Activated T-helper 1 cell treated with anti-CD3 and anti-CD28 coated beads, Interleukin-12 subunit alpha, Interleukin-12 subunit beta, Interleukin-2, Interleukin-4 antibody, amounts not matched to agents 30 ng/mL and 10 ng/mL and 1 ng/mL, durations not matched to agents 14 hours and 24 hours and 36 hours (primary cell): ENCODE data around the gene RPLP2. TPM values are rescaled to one million over a fixed set of nuclear protein-coding genes. Genes with fewer than 3 reads are reported as not detected.

Source experiments
- DNase-seq: peaks from one replicate; pipeline ENCODE4 v3.0.0; 2021; ENCODE audit warnings: low spot score
- H3K27ac Mint-ChIP-seq: one replicate; pipeline ENCODE4 v1.8.0; 2021; ENCODE audit warnings: mild to moderate bottlenecking, mixed read lengths
- H3K27me3 Mint-ChIP-seq: one replicate; pipeline ENCODE4 v1.8.0; 2022; ENCODE audit warnings: mild to moderate bottlenecking, moderate library complexity, mixed read lengths; ENCODE audit not compliant: insufficient read depth
- H3K36me3 Mint-ChIP-seq: one replicate; pipeline ENCODE4 v1.8.0; 2021; ENCODE audit warnings: low read depth, mixed read lengths
- H3K4me1 Mint-ChIP-seq: one replicate; pipeline ENCODE4 v1.8.0; 2021; ENCODE audit warnings: low read depth, mixed read lengths
- H3K4me3 Mint-ChIP-seq: one replicate; pipeline ENCODE4 v1.8.0; 2021; ENCODE audit warnings: mild to moderate bottlenecking, moderate library complexity, mixed read lengths
- H3K9me3 Mint-ChIP-seq: one replicate; pipeline ENCODE4 v1.8.0; 2021; ENCODE audit warnings: mixed read lengths
- intact Hi-C: fragments of 100-400 bp; cut with micrococcal nuclease; formaldehyde crosslinking; loops from one replicate; pipeline ENCODE4 v1.15.1; 2024
- total RNA-seq: library from RNA; stranded (reverse); gene quantifications from 2 replicates; pipeline ENCODE4 v1.2.3, GENCODE V29; 2022

The RPLP2 gene
- total RNA-seq, 1 donor from 2014 or later = 2,072 TPM

DNA sequence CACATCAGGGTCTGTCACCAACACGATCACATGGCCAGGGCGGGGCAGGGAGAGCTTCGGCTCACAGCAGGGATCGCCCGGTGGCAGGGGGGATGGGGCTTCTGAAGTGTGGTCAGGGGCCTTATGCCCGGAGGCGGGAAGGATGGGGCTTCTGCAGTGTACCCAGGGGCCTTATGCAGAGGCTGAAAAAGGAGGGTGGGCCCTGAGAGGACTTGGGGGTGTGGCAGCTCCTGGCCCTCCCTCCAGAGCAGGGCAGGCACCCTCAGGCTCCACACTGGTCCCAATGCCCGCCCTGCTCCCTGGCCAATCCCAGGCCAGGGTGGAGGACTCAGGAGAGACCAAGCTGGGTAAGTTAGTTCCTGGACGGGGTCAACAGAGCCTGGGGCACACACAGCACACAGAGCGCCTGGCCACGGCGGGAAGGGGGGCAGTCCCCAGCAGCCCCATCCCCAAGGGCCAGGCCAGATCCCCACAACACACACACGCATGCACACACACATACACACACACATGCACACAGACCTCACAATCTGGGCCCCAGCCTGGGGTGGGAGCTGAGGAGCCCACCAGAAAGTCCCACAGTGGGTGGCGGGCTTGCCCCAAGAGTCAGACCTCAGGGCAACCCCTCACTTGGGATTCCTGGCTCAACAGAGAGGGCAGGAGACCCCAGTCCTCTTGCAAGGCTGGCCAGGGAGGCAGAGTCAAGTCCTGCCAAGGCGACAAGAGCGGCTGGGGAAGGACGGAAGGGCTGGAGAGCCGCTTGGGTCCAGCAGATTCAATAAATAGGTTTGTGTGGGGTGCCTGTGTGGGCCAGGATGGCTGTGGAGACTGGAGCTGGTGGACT, 18.8 kb upstream of the RPLP2 start:
- Mint-ChIP-seq H3K4me1 (no peaks in the 10 kb centered on the region), H3K27me3 (no peaks in the 10 kb centered on the region), H3K4me3 (no peak overlapping the region), H3K27ac (no peak overlapping the region), H3K36me3 (peaks cover 4% of the 10 kb centered on the region), H3K9me3 (no peaks in the 10 kb centered on the region)
- intact Hi-C loops = no loop called here
- DNase-seq = no peak

GRCh38 chr11:791658-792534, 17.9 kb upstream of the RPLP2 start:
- H3K4me1 Mint-ChIP-seq = peaks cover 4% of the 10 kb centered on the region
- DNase-seq = no peak
- intact Hi-C loops = no loop called here
- H3K27ac Mint-ChIP-seq = no peak overlapping the region
- no peaks in the 10 kb centered on the region for H3K9me3 Mint-ChIP-seq
- H3K4me3 Mint-ChIP-seq = no peak overlapping the region
- H3K27me3 Mint-ChIP-seq = no peaks in the 10 kb centered on the region
- H3K36me3 Mint-ChIP-seq = peaks cover 6% of the 10 kb centered on the region

- no peak for DNase-seq
- Mint-ChIP-seq H3K36me3 (peaks cover 6% of the 10 kb centered on the region), H3K27ac (no peak overlapping the region), H3K4me1 (peaks cover 4% of the 10 kb centered on the region), H3K27me3 (no peaks in the 10 kb centered on the region), H3K9me3 (no peaks in the 10 kb centered on the region), H3K4me3 (no peak overlapping the region)
- intact Hi-C loops = no loop called here
These were observed 17.3 kb upstream of the RPLP2 start for GRCh38 chr11:792535-792821.

DNA sequence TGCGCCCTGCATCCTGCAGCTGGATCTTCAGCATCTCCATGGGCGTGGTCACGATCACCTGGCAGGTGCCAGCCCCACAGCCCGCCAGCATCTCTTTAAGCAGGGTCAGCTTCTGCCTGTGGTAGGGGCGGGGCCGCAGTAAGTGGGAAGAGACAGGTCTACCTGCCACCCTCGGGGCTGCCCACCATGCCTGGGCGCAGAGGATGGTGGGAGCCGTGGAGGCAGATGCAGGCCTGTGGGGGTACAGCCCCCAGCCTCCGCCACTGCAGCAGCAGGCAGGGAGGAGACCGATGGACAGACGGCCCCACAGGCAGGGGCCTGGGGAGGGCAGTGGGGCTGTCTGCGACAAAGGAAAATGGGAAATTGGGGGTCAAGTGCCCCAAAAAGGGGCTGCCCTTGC, 16.9 kb upstream of the RPLP2 start:
- Mint-ChIP-seq H3K27ac (no peak overlapping the region), H3K9me3 (no peaks in the 10 kb centered on the region), H3K4me1 (peaks cover 4% of the 10 kb centered on the region), H3K27me3 (no peaks in the 10 kb centered on the region), H3K4me3 (no peak overlapping the region), H3K36me3 (peaks cover 6% of the 10 kb centered on the region)
- intact Hi-C loops = no loop called here
- DNase-seq = no peak

GRCh38 chr11:793556-793955, 16.2 kb upstream of the RPLP2 start:
- no peaks in the 10 kb centered on the region for H3K9me3 Mint-ChIP-seq
- H3K4me1 Mint-ChIP-seq = peaks cover 4% of the 10 kb centered on the region
- intact Hi-C loops = no loop called here
- peak overlapping the region; percentile 59 for H3K4me3 Mint-ChIP-seq
- H3K36me3 Mint-ChIP-seq = peaks cover 6% of the 10 kb centered on the region
- H3K27me3 Mint-ChIP-seq = no peaks in the 10 kb centered on the region
- DNase-seq = no peak
- H3K27ac Mint-ChIP-seq = no peak overlapping the region

DNA sequence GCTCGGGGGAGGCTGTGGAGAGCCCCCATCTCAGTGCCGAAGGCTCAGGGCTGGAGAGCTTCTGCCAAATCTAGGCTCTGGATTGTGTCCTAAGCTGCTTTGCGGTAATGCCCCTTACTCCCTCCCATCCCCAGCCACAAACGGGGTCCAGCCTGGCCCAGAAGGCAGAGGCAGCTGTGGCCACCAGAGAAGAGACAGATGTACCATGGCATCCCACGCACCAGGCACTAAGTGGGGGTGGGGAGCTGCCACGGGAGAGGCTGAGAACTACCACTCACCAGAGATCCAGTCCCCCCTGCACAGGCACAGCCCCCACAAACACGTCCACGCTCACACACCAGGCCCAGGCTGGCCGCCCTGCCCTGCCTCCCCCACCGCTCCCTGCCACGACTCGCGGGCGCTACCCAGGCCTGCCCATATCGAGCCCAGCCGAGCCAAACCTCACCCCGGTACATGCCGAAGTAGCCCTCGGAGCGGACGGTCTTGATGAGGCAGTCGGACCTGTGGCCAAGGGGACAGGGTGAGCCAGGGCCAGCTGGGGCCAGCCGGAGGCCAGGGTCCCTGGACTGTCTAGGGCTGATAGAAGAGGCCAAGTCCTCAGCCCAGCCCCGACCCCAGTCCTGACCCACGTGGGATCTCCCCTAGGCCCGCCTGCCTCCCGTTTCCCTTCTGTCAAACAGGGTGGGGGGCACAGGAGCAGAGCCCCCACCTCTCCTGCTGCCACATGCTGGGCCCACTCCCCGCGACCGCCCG, 15.6 kb upstream of the RPLP2 start:
- no peak overlapping the region for H3K27ac Mint-ChIP-seq
- intact Hi-C loops = no loop called here
- peaks cover 4% of the 10 kb centered on the region for H3K4me1 Mint-ChIP-seq
- H3K27me3 Mint-ChIP-seq = no peaks in the 10 kb centered on the region
- no peak for DNase-seq
- H3K36me3 Mint-ChIP-seq = peaks cover 6% of the 10 kb centered on the region
- peak overlapping the region; percentile 59 for H3K4me3 Mint-ChIP-seq
- no peaks in the 10 kb centered on the region for H3K9me3 Mint-ChIP-seq

DNA sequence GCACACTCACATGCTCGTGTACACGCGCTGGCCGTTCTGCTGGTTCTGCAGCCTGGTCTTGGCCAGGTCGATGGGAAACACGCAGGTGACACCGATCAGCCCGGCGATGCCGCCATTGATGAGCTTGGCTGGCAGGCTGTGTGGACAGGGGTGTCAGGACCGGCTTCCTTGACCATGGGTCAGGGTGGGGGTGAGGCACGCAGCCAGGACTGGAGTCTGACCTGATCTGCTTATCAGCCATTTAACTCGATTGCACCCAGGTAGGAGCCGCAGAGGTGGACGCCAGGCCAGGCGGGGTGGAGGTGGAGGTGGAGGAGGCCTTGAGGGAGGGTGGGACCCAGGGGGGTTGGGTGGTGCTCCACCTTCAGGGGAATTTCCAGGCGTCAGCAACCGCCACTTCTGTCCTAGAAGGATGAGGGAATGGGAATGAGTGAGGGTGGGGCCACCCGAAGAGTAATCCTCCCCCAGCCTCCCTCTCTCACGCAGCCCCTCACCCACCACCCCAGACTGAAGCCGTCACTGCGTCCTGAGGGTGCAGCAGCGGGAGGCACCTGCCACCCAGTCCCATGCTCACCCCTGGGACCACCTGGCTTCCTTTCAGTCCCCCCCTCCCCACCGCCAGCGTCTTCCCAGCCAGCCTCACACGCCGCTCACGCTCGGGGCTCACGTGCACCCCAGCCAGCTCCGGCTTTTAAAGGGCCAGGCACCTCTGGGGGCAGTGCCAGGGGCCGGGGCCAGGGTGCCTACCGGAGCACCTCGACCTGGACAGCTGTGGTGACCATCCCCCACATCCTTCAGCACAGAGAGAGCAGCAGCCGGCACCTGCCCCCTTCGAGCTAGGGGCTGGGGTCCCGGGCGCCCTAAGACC, 14.8 kb upstream of the RPLP2 start:
- no peak for DNase-seq
- Mint-ChIP-seq H3K4me3 (peak overlapping the region; percentile 93), H3K9me3 (no peaks in the 10 kb centered on the region), H3K36me3 (peaks cover 6% of the 10 kb centered on the region), H3K27ac (no peak overlapping the region), H3K4me1 (peaks cover 4% of the 10 kb centered on the region), H3K27me3 (no peaks in the 10 kb centered on the region)
- intact Hi-C loops = loop anchor here (5.0 kb wide), 3 partner anchors 98 to 528 kb away; partner anchors contain the start of genes DEAF1, IRF7 and TMEM80

DNA sequence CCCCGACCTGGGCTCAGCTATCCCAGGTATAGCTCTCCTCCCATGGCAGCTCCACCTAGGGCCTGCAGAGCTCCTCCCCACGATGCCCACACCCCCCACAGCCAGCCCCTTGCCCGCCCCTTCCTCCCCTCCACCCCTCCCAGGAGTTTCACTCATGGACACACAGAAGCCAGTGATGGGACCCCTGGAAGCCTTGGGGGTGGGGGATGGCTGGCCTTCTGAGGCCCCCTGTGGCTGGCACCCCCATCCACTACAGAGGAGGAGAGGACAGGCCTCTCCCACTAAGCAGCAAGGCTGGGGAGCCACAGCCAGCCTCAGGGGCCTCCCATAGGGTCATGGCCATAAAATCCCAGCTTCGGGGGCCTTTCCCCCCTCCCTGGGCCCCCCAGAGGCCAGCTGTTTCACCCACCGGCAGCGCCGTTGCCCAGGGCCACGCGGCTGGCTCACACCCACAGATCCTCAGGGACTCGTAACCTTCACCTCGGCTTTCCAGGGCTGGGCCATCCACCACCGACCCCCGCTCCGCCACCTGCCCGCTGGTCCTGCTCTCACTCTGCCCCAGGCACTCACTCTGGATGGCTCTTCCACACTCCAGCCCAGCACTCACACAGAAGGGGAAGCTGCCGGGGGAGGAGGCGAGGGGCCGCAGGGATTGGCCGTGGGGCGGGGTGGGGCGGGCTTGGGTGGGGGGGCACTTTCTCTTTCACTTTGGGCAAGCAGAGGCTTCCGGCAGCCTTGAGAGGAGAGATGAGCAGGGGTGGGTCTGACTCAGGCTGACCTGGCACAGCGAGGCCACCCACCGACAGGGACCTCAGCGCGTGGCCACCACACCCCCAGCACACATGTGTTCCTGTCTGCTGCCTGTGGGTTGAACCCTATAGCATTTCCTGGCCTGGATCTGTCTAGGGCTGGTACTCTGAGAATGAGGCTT, 13.9 kb upstream of the RPLP2 start:
- Mint-ChIP-seq H3K4me3 (peak overlapping the region; percentile 93), H3K27ac (peak overlapping the region; percentile 83), H3K36me3 (peaks cover 6% of the 10 kb centered on the region), H3K9me3 (no peaks in the 10 kb centered on the region), H3K4me1 (peaks cover 4% of the 10 kb centered on the region), H3K27me3 (no peaks in the 10 kb centered on the region)
- intact Hi-C loops = loop anchor here (1.0 to 5.0 kb wide), 11 partner anchors 9 to 529 kb away; partner anchors contain the start of genes CHID1, DEAF1, GATD1 and IRF7
- DNase-seq = peak; percentile 74

GRCh38 chr11:796565-797295, 13.0 kb upstream of the RPLP2 start:
- DNase-seq = no peak
- Mint-ChIP-seq H3K4me3 (peak overlapping the region; percentile 93), H3K27ac (peak overlapping the region; percentile 83), H3K4me1 (peaks cover 4% of the 10 kb centered on the region), H3K36me3 (peaks cover 6% of the 10 kb centered on the region), H3K27me3 (no peaks in the 10 kb centered on the region), H3K9me3 (no peaks in the 10 kb centered on the region)
- intact Hi-C loops = loop anchor here (1.0 to 5.0 kb wide), 12 partner anchors 9 to 529 kb away; partner anchors contain the start of genes CHID1, DEAF1, GATD1 and IRF7

GRCh38 chr11:797296-798092, 12.3 kb upstream of the RPLP2 start:
- Mint-ChIP-seq H3K27me3 (no peaks in the 10 kb centered on the region), H3K4me3 (peak overlapping the region; percentile 93), H3K9me3 (no peaks in the 10 kb centered on the region), H3K27ac (peak overlapping the region; percentile 82), H3K36me3 (peaks cover 6% of the 10 kb centered on the region), H3K4me1 (peaks cover 4% of the 10 kb centered on the region)
- intact Hi-C loops = loop anchor here (1.0 to 5.0 kb wide), 7 partner anchors 12 to 530 kb away; partner anchors contain the start of genes CHID1, DEAF1, IRF7 and RNH1
- DNase-seq = peak; percentile 68
